Measurements from ENCODE around the gene DCAF11. TPM values are rescaled to one million over a fixed set of nuclear protein-coding genes. Genes with fewer than 3 reads are reported as not detected.

The DCAF11 gene
- total and polyA plus RNA-seq, 2 of the 13 experiments (the other 11 are each of a cell fraction or from before 2014, with no cell fraction given) = 150 to 257 TPM

GRCh38 chr14:24146978-24147760 is 32.6 kb downstream of the DCAF11 start, which contains the start of gene RNF31 (continued):
- TF ChIP-seq TEAD2 (CRISPR knock-in tag; IDR thresholded peaks at IDR 0.05) (no peak), MYNN (CRISPR knock-in tag; IDR thresholded peaks at IDR 0.05; ENCODE audit: low read depth) (peak; percentile 76; the same call in 1 of the 2 replicates), POLR2AphosphoS5 (IDR thresholded peaks at IDR 0.05; ENCODE audit: low read depth, low read length) (peak; percentile 78), EEA1 (CRISPR knock-in tag; IDR thresholded peaks at IDR 0.05; ENCODE audit: borderline replicate concordance) (peak; percentile 72; the same call in 1 of the 2 replicates), ZSCAN9 (CRISPR knock-in tag; IDR thresholded peaks at IDR 0.05; ENCODE audit: borderline replicate concordance) (no peak), ZBTB46 (CRISPR knock-in tag; IDR thresholded peaks at IDR 0.05; ENCODE audit: borderline replicate concordance) (0 out of 2 replicates have a peak, but pooled peaks have one; percentile 4), AHR (CRISPR knock-in tag; IDR thresholded peaks at IDR 0.05) (peak; percentile 73), SIX4 (CRISPR knock-in tag; IDR thresholded peaks at IDR 0.05) (peak; percentile 51), ASH2L (IDR thresholded peaks at IDR 0.05; ENCODE audit: insufficient read length, low read depth, low read length) (peak; percentile 92), ATF6 (CRISPR knock-in tag; conservative IDR thresholded peaks at IDR 0.05) (no peak), AGO1 (IDR thresholded peaks at IDR 0.05; ENCODE audit: low read depth, low read length, poor library complexity, severe bottlenecking) (no peak), IKZF5 (CRISPR knock-in tag; IDR thresholded peaks at IDR 0.05) (peak; percentile 32; the same call in 1 of the 2 replicates), ZBTB8A (CRISPR knock-in tag; IDR thresholded peaks at IDR 0.05; ENCODE audit: borderline replicate concordance, low read depth) (no peak; the same call in none of the 2 replicates), THAP9 (CRISPR knock-in tag; IDR thresholded peaks at IDR 0.05; ENCODE audit: borderline replicate concordance) (peak; percentile 52), GABPA (IDR thresholded peaks at IDR 0.05; ENCODE audit: low read depth, low read length) (no peak), GABPA (CRISPR knock-in tag; IDR thresholded peaks at IDR 0.05; ENCODE audit: low read depth) (no peak), JUND (CRISPR knock-in tag; IDR thresholded peaks at IDR 0.05) (no peak), ZNF329 (CRISPR knock-in tag; IDR thresholded peaks at IDR 0.05; ENCODE audit: low read depth) (no peak), FOSL1 (CRISPR knock-in tag; IDR thresholded peaks at IDR 0.05; ENCODE audit: borderline replicate concordance) (peak; percentile 38; the same call in 1 of the 2 replicates), KDM4B (CRISPR knock-in tag; IDR thresholded peaks at IDR 0.05) (0 out of 2 replicates have a peak, but pooled peaks have one; percentile 44), TCF7L2 (IDR thresholded peaks at IDR 0.05; ENCODE audit: low read depth, low read length) (no peak), ZFP82 (CRISPR knock-in tag; IDR thresholded peaks at IDR 0.05; ENCODE audit: borderline replicate concordance) (no peak)
